Activated CD4-positive, alpha-beta T cell treated with anti-CD3 and anti-CD28 coated beads for 36 hours (primary cell): Measurements from ENCODE around the gene HM13. TPM values are rescaled to one million over a fixed set of nuclear protein-coding genes. Genes with fewer than 3 reads are reported as not detected.
A peak's percentile ranks its signal among the peaks of the same experiment; 100 is the strongest.

Experiments
- ATAC-seq: fragments of 200-7000 bp; cut with Tn5 transposase; one replicate; pipeline ENCODE4 v1.10.0; 2021; ENCODE audit warnings: mild to moderate bottlenecking, moderate library complexity
- CTCF ChIA-PET: fragments of 350-600 bp; sonication (Branson Sonifier 250); formaldehyde crosslinking; loops from one replicate; lab custom pipeline; 2021; ENCODE audit warnings: antibody characterized with exemption; lab: Charles Lee
- POLR2A ChIA-PET: fragments of 350-600 bp; sonication (Branson Sonifier 250); formaldehyde crosslinking; loops from one replicate; lab custom pipeline; 2021; ENCODE audit warnings: antibody characterized with exemption, inconsistent platforms; lab: Charles Lee
- DNase-seq: peaks from one replicate; pipeline ENCODE4 v3.0.0-alpha.2; 2020
- H3K27ac Mint-ChIP-seq: one replicate; pipeline ENCODE4 v1.8.0; 2021; ENCODE audit warnings: mixed read lengths
- H3K27me3 Mint-ChIP-seq: one replicate; pipeline ENCODE4 v1.8.0; 2021; ENCODE audit warnings: mixed read lengths
- H3K36me3 Mint-ChIP-seq: one replicate; pipeline ENCODE4 v1.8.0; 2021; ENCODE audit warnings: low read depth, mixed read lengths
- H3K4me1 Mint-ChIP-seq: one replicate; pipeline ENCODE4 v1.8.0; 2021; ENCODE audit warnings: mixed read lengths
- H3K4me3 Mint-ChIP-seq: one replicate; pipeline ENCODE4 v1.8.0; 2021; ENCODE audit warnings: mild to moderate bottlenecking, moderate library complexity, mixed read lengths
- H3K9me3 Mint-ChIP-seq: one replicate; pipeline ENCODE4 v1.8.0; 2021; ENCODE audit warnings: low read depth, mixed read lengths
- intact Hi-C, 2 experiments: fragments of 100-400 bp; cut with DNase I in 1 of 2; cut with micrococcal nuclease in 1 of 2; formaldehyde crosslinking; loops; one replicate each; pipeline versions ENCODE4 v1.14.2 to v1.15.1; 2022 to 2024; cut with DNase I, micrococcal nuclease
- total RNA-seq, 2 experiments: library from RNA; stranded (reverse); gene quantifications; one replicate each; pipeline ENCODE4 v1.2.3, GENCODE V29; 2021

Gene HM13
- total RNA-seq, 2 experiments from 2014 or later: 108 to 111 TPM

DNA sequence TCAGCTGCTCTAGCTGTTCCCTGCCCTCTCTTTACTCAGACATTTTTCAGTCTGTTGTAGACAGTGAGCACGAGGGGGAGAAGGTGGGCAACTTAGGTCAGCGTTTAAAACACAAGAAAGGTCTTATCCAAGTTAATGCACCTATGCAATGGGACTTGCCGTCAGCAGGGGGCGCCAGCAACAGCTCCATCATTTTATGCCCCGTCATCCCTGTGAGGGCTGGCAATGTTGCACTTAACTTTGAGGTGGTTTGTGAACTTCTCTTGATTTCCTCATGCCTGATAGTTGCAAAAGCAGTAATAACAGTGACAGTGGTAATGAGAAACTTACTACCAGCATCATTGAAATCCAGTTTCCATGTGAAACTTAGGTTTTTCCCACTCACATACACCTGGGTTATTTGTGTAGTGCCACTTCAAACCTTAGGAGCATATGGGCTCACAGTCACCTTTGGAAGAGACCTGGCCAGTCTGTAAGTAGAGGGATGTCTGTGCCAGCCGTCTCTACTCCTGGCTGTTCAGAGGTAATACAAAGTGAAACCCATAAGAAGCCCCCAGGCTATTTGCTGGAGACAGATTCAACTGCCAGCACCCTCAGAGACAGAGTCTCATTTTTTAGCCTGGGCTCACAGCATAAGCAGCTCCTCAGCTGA is 46.0 kb downstream of the HM13 start:
- H3K27ac Mint-ChIP-seq: peak overlapping the region; percentile 85
- DNase-seq: peak; percentile 91
- no peaks in the 10 kb centered on the region for H3K27me3 Mint-ChIP-seq
- ATAC-seq: peak; percentile 78
- POLR2A ChIA-PET: interaction anchor here (1.0 to 2.0 kb wide), 2 partner anchors 13 to 39 kb away, joined by 3 to 5 read pairs; no protein-coding TSS in a partner anchor
- H3K9me3 Mint-ChIP-seq: no peaks in the 10 kb centered on the region
- CTCF ChIA-PET: interaction anchor here (0.6 to 31.0 kb wide), 19 partner anchors 9 to 191 kb away, joined by 3 to 712 read pairs (median 4); partner anchors contain the start of gene ID1
- H3K4me1 Mint-ChIP-seq: peaks cover 16% of the 10 kb centered on the region
- no peak overlapping the region for H3K4me3 Mint-ChIP-seq
- intact Hi-C loops: loop anchor here (1.0 kb wide), 1 partner anchor 53 kb away; no protein-coding TSS in a partner anchor
- peaks cover 58% of the 10 kb centered on the region for H3K36me3 Mint-ChIP-seq

DNA sequence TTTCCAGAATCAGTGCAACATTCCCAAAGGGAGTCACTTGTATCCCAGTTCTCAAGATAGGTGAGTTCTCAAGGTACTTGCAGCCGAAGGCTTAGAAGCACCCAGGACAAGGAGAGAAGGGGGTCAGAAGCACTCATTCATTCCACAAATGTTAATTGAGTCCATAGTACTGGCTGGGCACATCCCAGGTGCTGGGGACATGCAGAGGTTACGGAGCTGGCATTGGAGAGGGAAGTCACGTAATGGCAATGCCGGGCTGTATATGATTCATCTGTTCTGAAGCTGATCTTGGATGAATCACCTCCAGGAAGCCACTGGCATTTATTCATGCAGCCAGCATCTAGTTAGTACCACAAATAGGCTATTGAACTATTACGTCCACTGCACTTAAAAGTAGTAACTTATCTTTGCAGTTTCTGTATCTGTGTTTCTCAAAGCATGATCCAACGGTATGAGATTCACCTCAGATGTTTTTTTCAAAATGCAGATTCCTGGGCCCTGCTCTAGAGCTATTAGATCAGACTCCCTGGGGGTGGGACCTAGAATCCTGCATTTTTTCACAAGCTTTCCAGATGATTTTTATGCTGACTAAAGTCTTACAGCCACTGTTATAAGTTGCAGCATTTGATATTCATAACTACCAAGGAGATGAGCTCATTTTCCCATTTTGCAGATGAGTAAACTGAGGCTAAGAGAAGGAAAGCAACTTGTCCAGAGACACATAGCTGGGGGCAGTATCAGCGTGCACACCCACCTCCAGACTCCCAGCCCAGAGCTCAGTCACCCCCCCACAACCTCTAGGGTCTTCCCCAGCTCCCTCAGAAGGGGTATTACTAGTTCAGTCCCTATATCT is 46.7 kb downstream of the HM13 start:
- Mint-ChIP-seq H3K9me3 (no peaks in the 10 kb centered on the region), H3K4me3 (no peak overlapping the region), H3K4me1 (peaks cover 22% of the 10 kb centered on the region), H3K27ac (peak overlapping the region; percentile 58), H3K27me3 (no peaks in the 10 kb centered on the region), H3K36me3 (peaks cover 57% of the 10 kb centered on the region)
- POLR2A ChIA-PET: interaction anchor here (1.0 to 2.0 kb wide), 2 partner anchors 12 to 40 kb away, joined by 3 to 5 read pairs; no protein-coding TSS in a partner anchor
- DNase-seq (peak; percentile 23), ATAC-seq (no peak)
- CTCF ChIA-PET: interaction anchor here (0.6 to 31.0 kb wide), 17 partner anchors 10 to 190 kb away, joined by 3 to 712 read pairs (median 5); partner anchors contain the start of gene ID1
- intact Hi-C loops: loop anchor here (1.0 kb wide), 1 partner anchor 52 kb away; no protein-coding TSS in a partner anchor

GRCh38 chr20:31562241-31562640 is 48.0 kb downstream of the HM13 start:
- DNase-seq (no peak), ATAC-seq (no peak)
- ChIA-PET POLR2A (interaction anchor here (1.1 kb wide), 1 partner anchor 51 kb away, joined by 3 read pairs; no protein-coding TSS in a partner anchor), CTCF (interaction anchor here (0.6 to 31.0 kb wide), 15 partner anchors 8 to 627 kb away, joined by 3 to 712 read pairs (median 5); partner anchors contain the start of genes BCL2L1 and ID1)
- no peaks in the 10 kb centered on the region for H3K9me3 Mint-ChIP-seq
- H3K4me1 Mint-ChIP-seq: peaks cover 34% of the 10 kb centered on the region
- H3K27me3 Mint-ChIP-seq: no peaks in the 10 kb centered on the region
- no peak overlapping the region for H3K27ac Mint-ChIP-seq
- no peak overlapping the region for H3K4me3 Mint-ChIP-seq
- peaks cover 50% of the 10 kb centered on the region for H3K36me3 Mint-ChIP-seq
- intact Hi-C loops: no loop called here

DNA sequence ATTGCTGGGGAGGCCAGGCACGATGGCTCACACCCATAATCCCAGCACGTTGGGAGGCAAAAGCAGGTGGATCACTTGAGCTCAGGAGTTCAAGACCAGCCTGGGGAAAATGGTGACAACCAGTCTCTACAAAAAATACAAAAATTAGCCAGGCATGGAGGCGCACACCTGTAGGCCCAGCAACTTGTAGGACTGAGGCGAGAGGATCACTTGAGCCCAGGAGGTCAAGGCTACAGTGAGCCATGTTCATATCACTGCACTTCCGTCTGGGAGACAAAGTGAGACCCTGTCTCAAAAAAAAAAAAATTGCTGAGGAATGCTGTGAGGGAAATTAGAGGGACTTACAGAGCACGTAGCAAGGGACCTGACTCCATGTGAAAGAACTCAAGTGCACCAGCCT is 50.0 kb downstream of the HM13 start:
- ATAC-seq: no peak
- peaks cover 37% of the 10 kb centered on the region for H3K4me1 Mint-ChIP-seq

GRCh38 chr20:31565699-31566318 is 51.6 kb downstream of the HM13 start:
- no peaks in the 10 kb centered on the region for H3K9me3 Mint-ChIP-seq
- no peaks in the 10 kb centered on the region for H3K27me3 Mint-ChIP-seq
- ChIA-PET POLR2A (interaction anchor here (1.0 kb wide), 1 partner anchor 39 kb away, joined by 4 read pairs; the partner anchor contains the start of gene ID1), CTCF (interaction anchor here (0.5 to 31.0 kb wide), 4 partner anchors 10 to 68 kb away, joined by 3 to 712 read pairs (median 3); partner anchors contain the start of gene ID1)
- no peak overlapping the region for H3K27ac Mint-ChIP-seq
- ATAC-seq: no peak
- intact Hi-C loops: no loop called here
- H3K4me1 Mint-ChIP-seq: peaks cover 26% of the 10 kb centered on the region
- peaks cover 42% of the 10 kb centered on the region for H3K36me3 Mint-ChIP-seq
- DNase-seq: no peak
- no peak overlapping the region for H3K4me3 Mint-ChIP-seq

More for the DNA sequence above, 50.0 kb downstream of the HM13 start:
- POLR2A ChIA-PET: no interaction called here
- Mint-ChIP-seq H3K4me3 (no peak overlapping the region), H3K36me3 (peaks cover 47% of the 10 kb centered on the region), H3K27ac (no peak overlapping the region), H3K9me3 (no peaks in the 10 kb centered on the region), H3K27me3 (no peaks in the 10 kb centered on the region)
- intact Hi-C loops: no loop called here
- DNase-seq: no peak
- CTCF ChIA-PET: interaction anchor here (0.6 to 31.0 kb wide), 2 partner anchors 44 to 79 kb away, joined by 3 to 712 read pairs; partner anchors contain the start of gene ID1

- DNase-seq (no peak), ATAC-seq (no peak)
- no peaks in the 10 kb centered on the region for H3K9me3 Mint-ChIP-seq
- intact Hi-C loops: no loop called here
- H3K4me1 Mint-ChIP-seq: peaks cover 25% of the 10 kb centered on the region
- no peaks in the 10 kb centered on the region for H3K27me3 Mint-ChIP-seq
- peak overlapping the region; percentile 60 for H3K27ac Mint-ChIP-seq
- CTCF ChIA-PET: interaction anchor here (8.3 to 31.0 kb wide), 2 partner anchors 7 to 42 kb away, joined by 106 to 712 read pairs; partner anchors contain the start of gene ID1
- H3K4me3 Mint-ChIP-seq: no peak overlapping the region
- POLR2A ChIA-PET: interaction anchor here (1.0 kb wide), 1 partner anchor 39 kb away, joined by 4 read pairs; the partner anchor contains the start of gene ID1
- H3K36me3 Mint-ChIP-seq: peaks cover 40% of the 10 kb centered on the region
Measured at GRCh38 chr20:31566319-31566657, 52.0 kb downstream of the HM13 start.

DNA sequence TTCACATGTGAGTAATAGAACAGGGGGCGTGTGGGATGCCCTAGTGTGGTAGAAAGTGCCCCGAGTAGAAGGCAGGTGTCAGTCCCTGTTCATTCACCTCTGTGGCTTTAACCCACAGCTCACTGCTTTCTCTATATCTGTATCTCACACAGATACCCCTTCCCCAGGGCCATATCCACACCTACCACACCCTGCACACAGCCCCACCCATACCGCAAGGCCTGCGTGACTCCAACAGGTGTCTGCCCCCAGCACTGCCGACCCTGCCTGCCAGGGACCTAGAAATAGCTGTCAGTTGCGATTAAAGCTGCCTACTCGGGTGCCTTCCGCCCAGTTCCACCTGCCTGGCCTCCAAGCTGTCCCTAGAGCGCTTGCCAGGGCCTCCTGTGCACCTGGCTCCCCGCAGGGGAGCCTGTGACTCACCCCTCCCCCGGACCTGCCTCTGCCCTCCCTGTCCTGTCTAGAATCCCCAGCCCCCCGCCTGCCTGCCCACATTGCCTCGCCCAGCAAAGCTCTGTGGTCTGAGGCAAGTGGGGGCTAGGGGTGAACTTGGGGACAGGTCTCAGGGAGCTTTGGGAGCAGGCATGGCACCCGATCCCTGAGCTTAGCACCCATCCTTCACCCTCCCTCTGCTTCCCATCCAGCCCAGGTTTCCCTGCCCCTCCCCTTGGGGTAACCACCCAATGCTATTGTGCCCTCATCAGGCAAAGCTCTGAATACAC is 52.6 kb downstream of the HM13 start:
- Mint-ChIP-seq H3K9me3 (no peaks in the 10 kb centered on the region), H3K27me3 (no peaks in the 10 kb centered on the region), H3K4me1 (peaks cover 25% of the 10 kb centered on the region), H3K4me3 (no peak overlapping the region), H3K27ac (peak overlapping the region; percentile 60), H3K36me3 (peaks cover 35% of the 10 kb centered on the region)
- DNase-seq (peak; percentile 59), ATAC-seq (peak; percentile 50)
- intact Hi-C loops: no loop called here
- ChIA-PET CTCF (interaction anchor here (0.6 to 31.0 kb wide), 4 partner anchors 8 to 60 kb away, joined by 3 to 712 read pairs (median 54); partner anchors contain the start of gene ID1), POLR2A (interaction anchor here (0.6 to 1.0 kb wide), 3 partner anchors 38 to 153 kb away, joined by 3 to 4 read pairs (median 3); partner anchors contain the start of gene ID1)

- no peak overlapping the region for H3K4me3 Mint-ChIP-seq
- ChIA-PET POLR2A (interaction anchor here (0.6 kb wide), 1 partner anchor 152 kb away, joined by 3 read pairs; no protein-coding TSS in a partner anchor), CTCF (interaction anchor here (0.6 to 31.0 kb wide), 8 partner anchors 8 to 288 kb away, joined by 3 to 712 read pairs (median 4); partner anchors contain the start of gene ID1)
- no peaks in the 10 kb centered on the region for H3K9me3 Mint-ChIP-seq
- ATAC-seq: no peak
- no peak overlapping the region for H3K27ac Mint-ChIP-seq
- H3K27me3 Mint-ChIP-seq: no peaks in the 10 kb centered on the region
- intact Hi-C loops: no loop called here
- H3K36me3 Mint-ChIP-seq: peaks cover 32% of the 10 kb centered on the region
- DNase-seq: no peak
- H3K4me1 Mint-ChIP-seq: peaks cover 30% of the 10 kb centered on the region
Measured at GRCh38 chr20:31567380-31567720, 53.1 kb downstream of the HM13 start.

GRCh38 chr20:31568041-31568731 is 53.9 kb downstream of the HM13 start:
- H3K27me3 Mint-ChIP-seq: no peaks in the 10 kb centered on the region
- intact Hi-C loops: no loop called here
- H3K4me1 Mint-ChIP-seq: peaks cover 33% of the 10 kb centered on the region
- peaks cover 26% of the 10 kb centered on the region for H3K36me3 Mint-ChIP-seq
- ATAC-seq (no peak), DNase-seq (no peak)
- no peak overlapping the region for H3K4me3 Mint-ChIP-seq
- H3K9me3 Mint-ChIP-seq: no peaks in the 10 kb centered on the region
- peak overlapping the region; percentile 47 for H3K27ac Mint-ChIP-seq
- ChIA-PET POLR2A (no interaction called here), CTCF (interaction anchor here (0.7 to 31.0 kb wide), 9 partner anchors 9 to 288 kb away, joined by 3 to 712 read pairs (median 5); partner anchors contain the start of gene ID1)
